Endothelial cell of umbilical vein (primary cell): Measurements from ENCODE around the gene DHX16. TPM values are rescaled to one million over a fixed set of nuclear protein-coding genes. Genes with fewer than 3 reads are reported as not detected.

Experiments used
- BruUV-seq: library from RNA; stranded (reverse); fragments of 400-500 nt; replicated peaks from 2 replicates; lab custom pipeline; 2021; lab: Mats Ljungman, UMichigan
- CTCF ChIA-PET: fragments of 300-600, 350-600 bp; sonication (Branson Sonifier 250); formaldehyde crosslinking; loops from one replicate; lab custom pipeline; 2021; ENCODE audit warnings: antibody characterized with exemption, inconsistent platforms; lab: Charles Lee
- POLR2A ChIA-PET: fragments of 300-600, 350-600 bp; sonication (Branson Sonifier 250); formaldehyde crosslinking; loops from one replicate; lab custom pipeline; 2021; ENCODE audit warnings: antibody characterized with exemption, inconsistent platforms; lab: Charles Lee
- DNase-seq: peaks from one replicate; pipeline ENCODE4 v3.0.0-alpha.2; 2011; ENCODE audit warnings: low read depth, low spot score
- FAIRE-seq: peaks from 2 replicates; lab custom pipeline; 2011; peaks lifted over from hg19 to GRCh38; lab: Jason Lieb, UNC
- H2AFZ ChIP-seq: 2 replicates; pipeline ENCODE4 v1.6.0; 2012; ENCODE audit warnings: low read depth, low read length, control low read depth, inconsistent platforms
- H3K27ac ChIP-seq: 2 replicates; pipeline ENCODE4 v1.5.1; 2011; ENCODE audit warnings: low read depth, mild to moderate bottlenecking, control low read depth, low read length, moderate library complexity; ENCODE audit not compliant: insufficient read depth
- H3K27me3 ChIP-seq, 2 experiments: 2 replicates each; pipeline versions ENCODE4 v1.6.0 to v1.6.1; 2011; ENCODE audit warnings: low read length in 2 of 2, mixed read lengths in 1 of 2; ENCODE audit not compliant: control insufficient read depth in 2 of 2, insufficient read depth in 2 of 2
- H3K36me3 ChIP-seq, 2 experiments: 2 replicates in 1 of 2; 3 replicates in 1 of 2; pipeline ENCODE4 v1.5.1; 2011; ENCODE audit warnings: low read length in 2 of 2, mild to moderate bottlenecking in 1 of 2, moderate library complexity in 1 of 2; ENCODE audit not compliant: control insufficient read depth in 2 of 2, insufficient read depth in 2 of 2; ENCODE audit errors: extremely low read depth in 1 of 2
- H3K4me1 ChIP-seq: 3 replicates; pipeline ENCODE4 v1.5.1; 2011; ENCODE audit warnings: mild to moderate bottlenecking, low read length; ENCODE audit not compliant: control insufficient read depth, insufficient read depth; ENCODE audit errors: extremely low read depth
- H3K4me2 ChIP-seq: 2 replicates; pipeline ENCODE4 v1.6.1; 2011; ENCODE audit warnings: low read length, control low read depth, mixed read lengths; ENCODE audit not compliant: insufficient read depth
- H3K4me3 ChIP-seq, 3 experiments: fragments of 200-600 bp in 1 of 3; sonication (generic), shearing (Covaris generic) in 1 of 3; replicated peaks in 1 of 3; 2 replicates each; pipeline ENCODE4 v1.5.1; 2011 to 2016; ENCODE audit warnings: control low read depth in 3 of 3, low read length in 3 of 3, mild to moderate bottlenecking in 2 of 3, inconsistent platforms in 1 of 3, low read depth in 1 of 3, moderate library complexity in 1 of 3; ENCODE audit not compliant: insufficient read depth in 1 of 3
- H3K79me2 ChIP-seq: 2 replicates; pipeline ENCODE4 v1.6.0; 2012; ENCODE audit warnings: low read length, inconsistent platforms; ENCODE audit not compliant: control insufficient read depth, insufficient read depth
- H3K9ac ChIP-seq: replicated peaks from 2 replicates; pipeline ENCODE3; 2011; ENCODE audit warnings: low read length, control low read depth; ENCODE audit not compliant: insufficient read depth; ENCODE audit errors: extremely low read depth
- H3K9me1 ChIP-seq: replicated peaks from 3 replicates; pipeline ENCODE4 v1.6.0; 2011; ENCODE audit warnings: mild to moderate bottlenecking, low read length; ENCODE audit not compliant: control insufficient read depth, insufficient read depth; ENCODE audit errors: extremely low read depth
- H3K9me3 ChIP-seq: replicated peaks from 2 replicates; pipeline ENCODE4 v1.5.1; 2012; ENCODE audit warnings: low read length, inconsistent platforms; ENCODE audit not compliant: control insufficient read depth, insufficient read depth
- H4K20me1 ChIP-seq: replicated peaks from 2 replicates; pipeline ENCODE3; 2011; ENCODE audit warnings: mild to moderate bottlenecking, low read length; ENCODE audit not compliant: control insufficient read depth, insufficient read depth; ENCODE audit errors: extremely low read depth
- CTCF ChIP-seq, 2 donors: IDR thresholded peaks; 1 replicate in 1 of 2; 2 replicates in 1 of 2; pipeline ENCODE4 v1.5.1; 2011; ENCODE audit warnings: low read length in 2 of 2, mild to moderate bottlenecking in 2 of 2, moderate library complexity in 2 of 2, control low read depth in 1 of 2, inconsistent platforms in 1 of 2, low read depth in 1 of 2; ENCODE audit not compliant: insufficient read depth in 1 of 2; ENCODE audit errors: extremely low read depth in 1 of 2
- POLR2A ChIP-seq: IDR thresholded peaks from 2 replicates; pipeline ENCODE4 v1.6.1; 2012; ENCODE audit warnings: low read depth, mild to moderate bottlenecking, control low read depth, low read length
- POLR2AphosphoS5 ChIP-seq: IDR thresholded peaks from 2 replicates; pipeline ENCODE4 v1.6.1; 2012; ENCODE audit warnings: low read depth, mild to moderate bottlenecking, control low read depth, low read length, moderate library complexity; ENCODE audit not compliant: insufficient read depth
- dilution Hi-C: fragments of 300-500 bp; cut with MboI; formaldehyde crosslinking; loops from one replicate; pipeline ENCODE4 v1.15.0; 2019; ENCODE audit warnings: low sequenced_read_pairs; ENCODE audit not compliant: extremely low pct_ligation_motif_present
- intact Hi-C: fragments of 100-400 bp; cut with micrococcal nuclease; formaldehyde crosslinking; loops from one replicate; pipeline ENCODE4 v1.10.0; 2022
- polyA plus RNA-seq, 4 experiments: library from polyadenylated mRNA; depleted of rRNA in 3 of 4; stranded (reverse) in 3 of 4; unstranded in 1 of 4; fragments of >200 nt; gene quantifications; 2 replicates each; pipeline versions ENCODE4 v1.2.1 to v1.2.3, GENCODE V29; 2011 to 2012; ENCODE audit warnings: missing spikeins in 1 of 4
- total RNA-seq: library from RNA; stranded (reverse); gene quantifications from 2 replicates; pipeline ENCODE4 v1.2.3, GENCODE V29; 2021
- TF ChIP-seq, protein P1 (sequence below): IDR thresholded peaks from 2 replicates; pipeline ENCODE4 v1.6.1; 2011; ENCODE audit not compliant: insufficient read depth, insufficient read length

The DHX16 gene
- total and polyA plus RNA-seq, 2 donors (not counting 3 experiments of a cell fraction or from before 2014, with no cell fraction given), result 38.2 to 66.5 TPM

GRCh38 chr6:30626484-30627366, 46.1 kb downstream of the DHX16 start, which contains the start of gene ATAT1:
Gene ATAT1 (plus strand): TSS chr6:30626874.
- peak within 1 kb of the TSS; percentile 22 to 64 (median 51) for H3K4me3 ChIP-seq
- no peaks in the 10 kb centered on the region for H3K79me2 ChIP-seq
- peaks cover 8% of the 10 kb centered on the region for H3K4me1 ChIP-seq
- POLR2A ChIA-PET, result interaction anchor here (0.9 kb wide), 1 partner anchor 12 kb away, joined by 4 read pairs; no protein-coding TSS in a partner anchor
- no peaks in the 10 kb centered on the region for H3K9me1 ChIP-seq
- TSS peak; percentile 60 for BruUV-seq
- H2AFZ ChIP-seq, result peak within 1 kb of the TSS; percentile 56
- peak within 1 kb of the TSS; percentile 66 for H3K27ac ChIP-seq
- H3K36me3 ChIP-seq, result peaks cover 4 to 12% of the 10 kb centered on the region in 2 experiments
- FAIRE-seq (peak; percentile 89), DNase-seq (peak; percentile 89)
- no peaks in the 10 kb centered on the region for H3K9me3 ChIP-seq
- dilution Hi-C loops (no loop called here), intact Hi-C loops (no loop called here)
- no peaks in the 10 kb centered on the region for H4K20me1 ChIP-seq
- peak within 1 kb of the TSS; percentile 84 for H3K9ac ChIP-seq
- H3K4me2 ChIP-seq, result peak within 1 kb of the TSS; percentile 59
- CTCF ChIA-PET, result interaction anchor here (1.5 to 2.1 kb wide), 2 partner anchors 46 to 104 kb away, joined by 4 to 13 read pairs; partner anchors contain the start of gene DHX16
- TF ChIP-seq POLR2AphosphoS5, result peak; percentile 97
- TF ChIP-seq, protein P1, sequence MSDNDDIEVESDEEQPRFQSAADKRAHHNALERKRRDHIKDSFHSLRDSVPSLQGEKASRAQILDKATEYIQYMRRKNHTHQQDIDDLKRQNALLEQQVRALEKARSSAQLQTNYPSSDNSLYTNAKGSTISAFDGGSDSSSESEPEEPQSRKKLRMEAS, result no peak
- TF ChIP-seq CTCF (IDR thresholded peaks at IDR 0.05; ENCODE audit: extremely low read depth in 1 of 2, insufficient read depth in 1 of 2, low read depth in 1 of 2, low read length in 2 of 2), result peak; percentile 31 to 50
- TF ChIP-seq POLR2A, result peak; percentile 97
- no peaks in the 10 kb centered on the region for H3K27me3 ChIP-seq
